GM12878 (cell line): ENCODE data around the gene MTMR10. TPM values are rescaled to one million over a fixed set of nuclear protein-coding genes. Genes with fewer than 3 reads are reported as not detected.
A peak's percentile ranks its signal among the peaks of the same experiment; 100 is the strongest.

Experiments used
- ATAC-seq: fragments of 200-7000 bp; cut with Tn5 transposase; 3 replicates; pipeline ENCODE4 v1.9.1; 2020; ENCODE audit warnings: mild to moderate bottlenecking, moderate library complexity
- BruUV-seq: library from RNA; stranded (reverse); fragments of 400-500 nt; replicated peaks from 2 replicates; lab custom pipeline; 2021; lab: Mats Ljungman, UMichigan
- CTCF ChIA-PET: fragments of 300-600 bp; sonication (Branson Sonifier 250); formaldehyde crosslinking; extraction: SDS; loops from one replicate; lab custom pipeline; 2021; ENCODE audit warnings: inconsistent platforms; lab: Yijun Ruan, JAX
- POLR2A ChIA-PET: fragments of 350-600 bp; formaldehyde crosslinking; extraction: SDS; loops from one replicate; lab custom pipeline; 2021; ENCODE audit warnings: inconsistent platforms; lab: Charles Lee
- RAD21 ChIA-PET: fragments of 300-600 bp; sonication (Branson Sonifier 250); formaldehyde crosslinking; loops from one replicate; lab custom pipeline; 2023; ENCODE audit warnings: antibody characterized with exemption; ENCODE audit not compliant: unreplicated experiment; lab: Charles Lee
- SMC1A ChIA-PET: fragments of 300-600 bp; sonication (Branson Sonifier 250); formaldehyde crosslinking; loops from one replicate; lab custom pipeline; 2023; ENCODE audit not compliant: unreplicated experiment, uncharacterized antibody; lab: Charles Lee
- DNase-seq: peaks from one replicate; pipeline ENCODE4 v3.0.0-alpha.2; 2011; ENCODE audit warnings: low read depth, low spot score
- FAIRE-seq: peaks from 3 replicates; lab custom pipeline; 2011; peaks lifted over from hg19 to GRCh38; lab: Jason Lieb, UNC
- H2AFZ ChIP-seq: 2 replicates; pipeline ENCODE4 v1.6.0; 2011; ENCODE audit warnings: low read depth, low read length, control low read depth; ENCODE audit not compliant: control insufficient read depth
- H3K27ac ChIP-seq: 2 replicates; pipeline ENCODE4 v1.5.1; 2011; ENCODE audit warnings: control low read depth; ENCODE audit not compliant: control insufficient read depth, insufficient read depth
- H3K27me3 ChIP-seq, 2 experiments: replicated peaks in 1 of 2; 2 replicates each; pipeline versions ENCODE4 v1.6.0 to v1.6.1; 2011; ENCODE audit warnings: low read length in 1 of 2; ENCODE audit not compliant: control insufficient read depth in 2 of 2, insufficient read depth in 2 of 2
- H3K36me3 ChIP-seq, 2 experiments: 2 replicates each; pipeline ENCODE4 v1.5.1; 2011; ENCODE audit warnings: low read length in 1 of 2; ENCODE audit not compliant: control insufficient read depth in 2 of 2, insufficient read depth in 2 of 2
- H3K4me1 ChIP-seq: 2 replicates; pipeline ENCODE4 v1.6.1; 2011; ENCODE audit warnings: mild to moderate bottlenecking, low read length, moderate library complexity, mixed read lengths; ENCODE audit not compliant: control insufficient read depth, insufficient read depth
- H3K4me2 ChIP-seq: 2 replicates; pipeline ENCODE4 v1.6.0; 2011; ENCODE audit warnings: control low read depth; ENCODE audit not compliant: control insufficient read depth, insufficient read depth
- H3K4me3 ChIP-seq: fragments of 200-600 bp; sonication (generic); 2 replicates; pipeline ENCODE4 v1.5.1; 2016
- H3K79me2 ChIP-seq: 2 replicates; pipeline ENCODE4 v1.6.0; 2011; ENCODE audit warnings: low read length; ENCODE audit not compliant: control insufficient read depth, insufficient read depth
- H3K9ac ChIP-seq: 2 replicates; pipeline ENCODE4 v1.8.0; 2011; ENCODE audit warnings: low read length, control low read depth, mixed read lengths; ENCODE audit not compliant: control insufficient read depth, insufficient read depth
- H3K9me3 ChIP-seq: replicated peaks from 3 replicates; pipeline ENCODE4 v1.5.1; 2011; ENCODE audit warnings: mild to moderate bottlenecking, low read length; ENCODE audit not compliant: control insufficient read depth, insufficient read depth
- H4K20me1 ChIP-seq: 2 replicates; pipeline ENCODE4 v1.6.0; 2011; ENCODE audit not compliant: control insufficient read depth, insufficient read depth
- ATF7 ChIP-seq: fragments of 450-650 bp; IDR thresholded peaks from 2 replicates; pipeline ENCODE4 v1.6.1; 2016; ENCODE audit warnings: low read depth, mild to moderate bottlenecking
- BCLAF1 ChIP-seq: fragments of 450-650 bp; IDR thresholded peaks from 2 replicates; pipeline ENCODE4 v1.6.1; 2017; ENCODE audit warnings: antibody characterized with exemption, mild to moderate bottlenecking, moderate library complexity
- BHLHE40 ChIP-seq, 2 experiments: fragments of 450-650 bp in 1 of 2; IDR thresholded peaks; 2 replicates each; pipeline ENCODE4 v1.6.1; 2011 to 2017; ENCODE audit warnings: low read depth in 2 of 2, borderline replicate concordance in 1 of 2, improper control_type of control experiment in 1 of 2, low read length in 1 of 2, mild to moderate bottlenecking in 1 of 2
- CHD1 ChIP-seq: IDR thresholded peaks from 2 replicates; pipeline ENCODE4 v1.6.1; 2012; ENCODE audit warnings: low read depth, low read length, improper control_type of control experiment
- E2F4 ChIP-seq: IDR thresholded peaks from 2 replicates; pipeline ENCODE4 v1.6.1; 2012; ENCODE audit warnings: low read depth, low read length, improper control_type of control experiment
- FOS ChIP-seq: IDR thresholded peaks from 3 replicates; pipeline ENCODE4 v1.6.1; 2011; ENCODE audit warnings: borderline replicate concordance; ENCODE audit not compliant: insufficient read length; ENCODE audit errors: extremely low read depth
- IRF3 ChIP-seq: fragments of 450-650 bp; IDR thresholded peaks from 2 replicates; pipeline ENCODE4 v1.6.1; 2014; ENCODE audit warnings: mild to moderate bottlenecking
- IRF4 ChIP-seq: IDR thresholded peaks from 2 replicates; pipeline ENCODE4 v1.6.1; 2011; ENCODE audit warnings: low read depth, low read length
- MTA2 ChIP-seq: fragments of 450-650 bp; IDR thresholded peaks from 2 replicates; pipeline ENCODE4 v1.6.1; 2016; ENCODE audit warnings: low read depth, mild to moderate bottlenecking, moderate library complexity
- MXI1 ChIP-seq: fragments of 150-350 bp; IDR thresholded peaks from 2 replicates; pipeline ENCODE4 v1.6.1; 2011; ENCODE audit warnings: low read depth, mild to moderate bottlenecking, inconsistent platforms, low read length, improper control_type of control experiment
- NFXL1 ChIP-seq: fragments of 450-650 bp; IDR thresholded peaks from 2 replicates; pipeline ENCODE4 v1.6.1; 2017; ENCODE audit warnings: antibody characterized with exemption, mild to moderate bottlenecking, borderline replicate concordance
- NR2C1 ChIP-seq: fragments of 450-650 bp; IDR thresholded peaks from 2 replicates; pipeline ENCODE4 v1.6.1; 2017; ENCODE audit warnings: antibody characterized with exemption, mild to moderate bottlenecking, moderate library complexity
- ZBTB33 ChIP-seq: fragments of 450-650 bp; IDR thresholded peaks from 2 replicates; pipeline ENCODE4 v1.6.1; 2017; ENCODE audit warnings: mild to moderate bottlenecking
- WGBS: methylation state at CpG from one replicate; pipeline ENCODE4 v1.1.6; 2016; ENCODE audit warnings: low lambda C conversion rate; ENCODE audit not compliant: insufficient replicate concordance, insufficient coverage; ENCODE audit errors: missing lambda C conversion rate; 5-methylcytosine and 5-hydroxymethylcytosine counted together
- in situ Hi-C: fragments of 300-500 bp; cut with MboI; formaldehyde crosslinking; loops from 9 replicates; pipeline ENCODE4 v1.14.3; 2018; ENCODE audit warnings: mixed read lengths
- intact Hi-C: fragments of 100-400 bp; cut with micrococcal nuclease; formaldehyde crosslinking; loops from one replicate; pipeline ENCODE4 v1.14.2; 2022; ENCODE audit not compliant: unreplicated experiment
- polyA plus RNA-seq, 11 experiments: library from polyadenylated mRNA; depleted of rRNA in 4 of 11; unstranded in 6 of 11; stranded (reverse) in 5 of 11; fragments of >200 nt; fragmentation: Nextera tagmentation in 4 of 11; fragmentation: Illumina TruSeq in 1 of 11; extraction: Ambion mirVana in 4 of 11; extraction: Trizol in 1 of 11; gene quantifications; 1 replicate in 1 of 11; 2 replicates in 10 of 11; pipeline versions ENCODE4 v1.2.1 to v1.2.3, GENCODE V29; 2011 to 2016; ENCODE audit warnings: inconsistent platforms in 2 of 11, missing spikeins in 2 of 11, low read depth in 1 of 11
- total RNA-seq, 4 experiments: library from RNA; depleted of rRNA in 3 of 4; stranded (reverse); fragments of >200 nt in 3 of 4; fragmentation: Illumina TruSeq in 1 of 4; extraction: Trizol in 1 of 4; gene quantifications; 2 replicates each; pipeline versions ENCODE4 v1.2.1 to v1.2.3, GENCODE V29; 2013 to 2021

The MTMR10 gene
- total and polyA plus RNA-seq, 10 of the 15 experiments (the other 5 are each of a cell fraction or from before 2014, with no cell fraction given) = 1.9 to 13.6 (median 8.9) TPM

- in situ Hi-C loops (no loop called here), intact Hi-C loops (no loop called here)
- ChIA-PET POLR2A (interaction anchor here (1.2 kb wide), 1 partner anchor 111 kb away, joined by 3 read pairs; no protein-coding TSS in a partner anchor), RAD21 (interaction anchor here (0.9 to 2.0 kb wide), 8 partner anchors 9 to 114 kb away, joined by 3 to 13 read pairs (median 5); partner anchors contain the start of gene MTMR10), SMC1A (interaction anchor here (0.8 to 4.7 kb wide), 13 partner anchors 8 to 114 kb away, joined by 3 to 40 read pairs (median 5); no protein-coding TSS in a partner anchor), CTCF (interaction anchor here (0.9 to 2.4 kb wide), 7 partner anchors 9 to 420 kb away, joined by 3 to 9 read pairs (median 4); partner anchors contain the start of gene FAN1)
- Histone ChIP-seq H2AFZ (peak overlapping the region; percentile 87), H4K20me1 (no peaks in the 10 kb centered on the region), H3K9ac (peak overlapping the region; percentile 28), H3K9me3 (no peaks in the 10 kb centered on the region), H3K27me3 (no peaks in the 10 kb centered on the region), H3K36me3 (no peaks in the 10 kb centered on the region), H3K27ac (peak overlapping the region; percentile 75), H3K4me1 (peaks cover 17% of the 10 kb centered on the region), H3K4me2 (peak overlapping the region; percentile 52), H3K79me2 (no peaks in the 10 kb centered on the region), H3K4me3 (no peak overlapping the region)
- no peak for FAIRE-seq
- BruUV-seq = no TSS peak
- DNase-seq = no peak
- WGBS = 43% methylated on average over 2 of the region's 2 CpGs
- TF ChIP-seq ZBTB33 (no peak), NFXL1 (no peak), IRF3 (no peak), IRF4 (no peak), E2F4 (no peak), MTA2 (no peak), MXI1 (no peak), FOS (no peak), BCLAF1 (no peak), ATF7 (no peak), CHD1 (no peak), BHLHE40 (IDR thresholded peaks at IDR 0.05; ENCODE audit: borderline replicate concordance in 1 of 2, low read depth in 2 of 2, low read length in 1 of 2) (no peak), NR2C1 (no peak)
- no peak for ATAC-seq
Measured at GRCh38 chr15:31014608-31014925, 23.1 kb upstream of the MTMR10 start.
